Duodenal mucosa (tissue), 2 donors: Measurements from ENCODE around the gene LYPD6B.

Experiments
- H3K27ac ChIP-seq: one replicate; pipeline ENCODE4 v1.7.0; 2013; ENCODE audit warnings: low read depth, low read length
- H3K27me3 ChIP-seq, 2 donors: one replicate each; pipeline ENCODE4 v1.7.0; 2013; ENCODE audit warnings: low read length in 2 of 2, control low read depth in 1 of 2; ENCODE audit not compliant: insufficient read depth in 2 of 2, control insufficient read depth in 1 of 2
- H3K36me3 ChIP-seq, 2 donors: one replicate each; pipeline ENCODE4 v1.7.0; 2013; ENCODE audit warnings: low read length in 2 of 2, control low read depth in 1 of 2; ENCODE audit not compliant: insufficient read depth in 2 of 2, control insufficient read depth in 1 of 2
- H3K4me1 ChIP-seq, 2 donors: one replicate each; pipeline ENCODE4 v1.7.0; 2013; ENCODE audit warnings: low read length in 2 of 2, control low read depth in 1 of 2; ENCODE audit not compliant: insufficient read depth in 2 of 2, control insufficient read depth in 1 of 2
- H3K4me3 ChIP-seq, 2 donors: one replicate each; pipeline ENCODE4 v1.7.0; 2013; ENCODE audit warnings: low read length in 2 of 2, low read depth in 1 of 2
- H3K9ac ChIP-seq, 2 donors: one replicate each; pipeline ENCODE4 v1.7.0; 2013; ENCODE audit warnings: low read length in 2 of 2, low read depth in 1 of 2
- H3K9me3 ChIP-seq, 2 donors: one replicate each; pipeline ENCODE4 v1.7.0; 2013; ENCODE audit warnings: low read length in 2 of 2, control low read depth in 1 of 2; ENCODE audit not compliant: control insufficient read depth in 1 of 2

Gene LYPD6B

GRCh38 chr2:149000158-149000938 lies 38.2 kb upstream of the LYPD6B start:
- Histone ChIP-seq H3K27me3 (no peaks in the 10 kb centered on the region), H3K36me3 (no peaks in the 10 kb centered on the region), H3K27ac (no peak overlapping the region), H3K9ac (no peak overlapping the region), H3K4me1 (peaks cover 0 to 8% of the 10 kb centered on the region in 2 donors), H3K4me3 (no peak overlapping the region), H3K9me3 (no peaks in the 10 kb centered on the region)

GRCh38 chr2:149001496-149001895 lies 37.0 kb upstream of the LYPD6B start:
- H3K27ac ChIP-seq, result no peak overlapping the region

GRCh38 chr2:149002378-149002890 lies 36.1 kb upstream of the LYPD6B start:
- Histone ChIP-seq H3K9me3 (no peaks in the 10 kb centered on the region), H3K9ac (no peak overlapping the region), H3K27me3 (no peaks in the 10 kb centered on the region), H3K36me3 (no peaks in the 10 kb centered on the region), H3K4me1 (peaks cover 0 to 8% of the 10 kb centered on the region in 2 donors), H3K27ac (no peak overlapping the region), H3K4me3 (no peak overlapping the region)

More at GRCh38 chr2:149001496-149001895, 37.0 kb upstream of the LYPD6B start:
- no peaks in the 10 kb centered on the region for H3K36me3 ChIP-seq
- H3K9me3 ChIP-seq, result no peaks in the 10 kb centered on the region
- no peak overlapping the region for H3K9ac ChIP-seq
- H3K4me1 ChIP-seq, result peaks cover 0 to 8% of the 10 kb centered on the region in 2 donors
- H3K4me3 ChIP-seq, result no peak overlapping the region
- no peaks in the 10 kb centered on the region for H3K27me3 ChIP-seq

GRCh38 chr2:149002891-149003740 lies 35.4 kb upstream of the LYPD6B start:
- Histone ChIP-seq H3K36me3 (no peaks in the 10 kb centered on the region), H3K9me3 (no peaks in the 10 kb centered on the region), H3K27me3 (no peaks in the 10 kb centered on the region), H3K27ac (no peak overlapping the region), H3K9ac (no peak overlapping the region), H3K4me1 (peaks cover 0 to 8% of the 10 kb centered on the region in 2 donors), H3K4me3 (no peak overlapping the region)

- H3K4me3 ChIP-seq, result no peak overlapping the region
- H3K36me3 ChIP-seq, result no peaks in the 10 kb centered on the region
- peaks cover 0 to 3% of the 10 kb centered on the region in 2 donors for H3K4me1 ChIP-seq
- no peaks in the 10 kb centered on the region for H3K9me3 ChIP-seq
- H3K9ac ChIP-seq, result no peak overlapping the region
- no peaks in the 10 kb centered on the region for H3K27me3 ChIP-seq
- no peak overlapping the region for H3K27ac ChIP-seq
Measured at GRCh38 chr2:149004836-149005235, 33.7 kb upstream of the LYPD6B start.

GRCh38 chr2:149005471-149006077 lies 32.9 kb upstream of the LYPD6B start:
- H3K27ac ChIP-seq, result no peak overlapping the region
- H3K9me3 ChIP-seq, result no peaks in the 10 kb centered on the region
- no peak overlapping the region for H3K4me3 ChIP-seq
- H3K9ac ChIP-seq, result no peak overlapping the region
- H3K27me3 ChIP-seq, result no peaks in the 10 kb centered on the region
- H3K36me3 ChIP-seq, result no peaks in the 10 kb centered on the region
- no peaks in the 10 kb centered on the region for H3K4me1 ChIP-seq

GRCh38 chr2:149006883-149007543 lies 31.5 kb upstream of the LYPD6B start:
- Histone ChIP-seq H3K9ac (no peak overlapping the region), H3K27me3 (no peaks in the 10 kb centered on the region), H3K4me3 (no peak overlapping the region), H3K4me1 (no peaks in the 10 kb centered on the region), H3K9me3 (no peaks in the 10 kb centered on the region), H3K27ac (no peak overlapping the region), H3K36me3 (no peaks in the 10 kb centered on the region)

GRCh38 chr2:149008381-149008780 lies 30.1 kb upstream of the LYPD6B start:
- H3K4me3 ChIP-seq, result no peak overlapping the region
- H3K27ac ChIP-seq, result no peak overlapping the region

GRCh38 chr2:149009576-149010461 lies 28.7 kb upstream of the LYPD6B start:
- Histone ChIP-seq H3K9me3 (no peaks in the 10 kb centered on the region), H3K4me3 (no peak overlapping the region), H3K4me1 (no peaks in the 10 kb centered on the region), H3K9ac (no peak overlapping the region), H3K27me3 (no peaks in the 10 kb centered on the region), H3K27ac (no peak overlapping the region), H3K36me3 (no peaks in the 10 kb centered on the region)

More at GRCh38 chr2:149008381-149008780, 30.1 kb upstream of the LYPD6B start:
- no peaks in the 10 kb centered on the region for H3K36me3 ChIP-seq
- H3K9ac ChIP-seq, result no peak overlapping the region
- no peaks in the 10 kb centered on the region for H3K4me1 ChIP-seq
- H3K9me3 ChIP-seq, result no peaks in the 10 kb centered on the region
- H3K27me3 ChIP-seq, result no peaks in the 10 kb centered on the region
